HL-60 (cell line): ENCODE data around the gene GYG2.
"Not testable (repeated sequence)": the region's sequence is repeated elsewhere in the genome, so short reads cannot be mapped to it uniquely, and the experiment has no call there.

Experiments used
- DNase-seq, 2 experiments: peaks; one replicate each; pipeline ENCODE4 v3.0.0-alpha.2; 2010 to 2020; ENCODE audit warnings: low read depth in 1 of 2, low spot score in 1 of 2
- H3K27ac ChIP-seq: fragments of 250-450 bp; sonication (Bioruptor Pico); replicated peaks from 2 replicates; pipeline ENCODE4 v1.5.1; 2020; ENCODE audit warnings: mild to moderate bottlenecking, moderate library complexity
- H3K27me3 ChIP-seq: fragments of 250-450 bp; sonication (Bioruptor Pico); 2 replicates; pipeline ENCODE4 v1.5.1; 2021; ENCODE audit warnings: mild to moderate bottlenecking, moderate library complexity; ENCODE audit not compliant: insufficient read depth, poor library complexity, severe bottlenecking
- H3K4me3 ChIP-seq: replicated peaks from 2 replicates; pipeline ENCODE4 v1.5.1; 2011; ENCODE audit warnings: mild to moderate bottlenecking, control low read depth, low read length; ENCODE audit not compliant: insufficient read depth
- CTCF ChIP-seq: IDR thresholded peaks from one replicate; pipeline ENCODE4 v1.5.1; 2011; ENCODE audit warnings: low read length, control low read depth, inconsistent platforms; ENCODE audit not compliant: insufficient read depth
- GABPA ChIP-seq: IDR thresholded peaks from 2 replicates; pipeline ENCODE4 v1.6.1; 2012; ENCODE audit warnings: low read depth
- POLR2AphosphoS5 ChIP-seq: IDR thresholded peaks from 2 replicates; pipeline ENCODE4 v1.6.1; 2012; ENCODE audit warnings: low read depth
- REST ChIP-seq: IDR thresholded peaks from 2 replicates; pipeline ENCODE4 v1.6.1; 2012; ENCODE audit warnings: low read depth; ENCODE audit not compliant: insufficient replicate concordance
- SPI1 ChIP-seq: IDR thresholded peaks from 2 replicates; pipeline ENCODE4 v1.6.1; 2012; ENCODE audit warnings: low read depth, mild to moderate bottlenecking, borderline replicate concordance

GYG2 gene

DNA sequence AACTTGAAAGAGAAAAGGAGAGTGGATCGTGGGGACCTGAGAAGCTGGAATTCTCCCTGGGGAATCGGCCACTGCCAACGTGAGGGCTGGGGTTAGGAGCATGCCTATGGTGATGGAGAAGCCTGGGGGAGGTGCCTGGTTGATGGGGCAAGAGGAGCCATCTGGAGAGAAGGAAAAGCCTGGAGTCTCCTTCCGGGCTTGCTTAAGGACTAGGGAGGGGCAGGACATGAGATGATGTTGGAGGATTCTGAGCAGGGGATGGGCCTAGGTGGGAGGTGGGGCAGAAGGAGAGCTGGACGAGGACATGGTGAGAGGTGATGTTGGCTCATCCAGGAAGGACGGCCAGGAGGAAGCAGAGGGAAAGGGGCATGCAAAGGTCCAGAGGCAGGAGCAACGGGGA is 35.0 kb upstream of the GYG2 start:
- DNase-seq: no peak
- Histone ChIP-seq H3K27me3 (no peaks in the 10 kb centered on the region), H3K27ac (no peak overlapping the region), H3K4me3 (no peak overlapping the region)
- no peak for TF ChIP-seq REST
- TF ChIP-seq GABPA: no peak
- TF ChIP-seq POLR2AphosphoS5: no peak
- no peak for TF ChIP-seq CTCF

DNA sequence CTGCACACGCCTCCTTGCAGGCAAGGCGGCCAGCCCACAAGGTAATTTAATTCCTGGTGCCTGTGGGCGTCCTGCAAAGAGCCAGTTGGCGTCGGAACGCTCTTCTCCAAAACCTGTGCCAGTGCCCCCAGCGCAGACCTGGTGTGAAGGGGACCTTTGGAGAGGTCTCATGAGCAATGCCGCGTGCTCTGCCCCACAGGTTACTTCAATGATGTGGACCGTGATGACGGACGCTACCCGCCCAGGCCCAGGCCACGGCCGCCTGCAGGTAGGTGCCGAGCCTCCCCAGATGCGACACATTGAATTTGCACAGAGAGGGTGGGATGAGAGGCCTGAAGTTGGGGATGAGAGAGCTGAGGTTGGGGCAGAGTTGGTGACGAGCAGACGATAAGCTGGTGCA is 34.4 kb upstream of the GYG2 start:
- DNase-seq: no peak
- H3K27me3 ChIP-seq: no peaks in the 10 kb centered on the region
- H3K4me3 ChIP-seq: no peak overlapping the region
- H3K27ac ChIP-seq: no peak overlapping the region
- TF ChIP-seq POLR2AphosphoS5: no peak

DNA sequence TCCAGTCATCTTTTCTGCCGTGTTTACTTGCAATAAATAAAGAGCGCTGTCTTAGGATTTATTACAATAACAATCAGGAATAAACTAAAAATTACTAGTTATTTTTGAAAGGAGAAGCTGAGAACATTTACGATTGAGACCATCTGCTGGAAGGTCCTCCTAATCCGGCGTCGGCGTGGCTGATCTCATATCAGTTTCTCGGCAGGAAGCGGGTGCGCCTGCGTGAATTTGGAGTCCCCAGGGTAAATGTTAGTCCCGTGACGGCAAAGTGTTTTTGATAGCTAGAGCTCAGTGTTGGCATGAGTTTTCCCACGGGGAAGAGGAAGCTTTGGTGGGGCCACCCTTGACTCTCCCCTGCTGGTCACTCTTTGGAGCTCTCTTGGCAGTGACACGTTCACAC is 31.9 kb upstream of the GYG2 start:
- H3K27me3 ChIP-seq, DNase-seq, H3K4me3 ChIP-seq, H3K27ac ChIP-seq: not testable (repeated sequence)

DNA sequence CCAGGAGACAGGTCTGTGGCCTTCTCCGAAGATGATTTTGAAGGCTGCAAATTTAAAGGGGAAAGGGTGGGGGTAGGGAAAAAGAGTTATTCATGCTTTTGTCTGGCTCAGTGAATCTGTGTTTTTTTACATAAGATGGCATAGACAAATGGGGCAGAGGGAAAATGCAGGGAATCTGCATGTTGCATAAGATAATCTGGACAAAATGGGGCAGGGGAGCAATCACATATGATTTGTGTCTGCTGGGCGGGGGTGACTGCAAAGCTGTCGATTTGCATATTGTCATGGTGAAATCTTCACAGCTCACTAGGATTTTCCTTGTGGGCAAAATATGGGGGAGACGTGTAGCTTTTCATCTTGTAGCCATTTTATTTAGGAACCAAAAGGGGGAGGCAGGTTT is 29.4 kb upstream of the GYG2 start:
- H3K27ac ChIP-seq: no peak overlapping the region
- no peak for TF ChIP-seq GABPA
- TF ChIP-seq CTCF: no peak
- TF ChIP-seq REST: no peak
- no peak for TF ChIP-seq SPI1
- no peak for TF ChIP-seq POLR2AphosphoS5
- DNase-seq: no peak

GRCh38 chrX:2799980-2800379 is 28.8 kb upstream of the GYG2 start:
- not testable (repeated sequence) for H3K27ac ChIP-seq, H3K4me3 ChIP-seq, DNase-seq, H3K27me3 ChIP-seq

More for the DNA sequence above, 29.4 kb upstream of the GYG2 start:
- Histone ChIP-seq H3K4me3 (no peak overlapping the region), H3K27me3 (no peaks in the 10 kb centered on the region)

DNA sequence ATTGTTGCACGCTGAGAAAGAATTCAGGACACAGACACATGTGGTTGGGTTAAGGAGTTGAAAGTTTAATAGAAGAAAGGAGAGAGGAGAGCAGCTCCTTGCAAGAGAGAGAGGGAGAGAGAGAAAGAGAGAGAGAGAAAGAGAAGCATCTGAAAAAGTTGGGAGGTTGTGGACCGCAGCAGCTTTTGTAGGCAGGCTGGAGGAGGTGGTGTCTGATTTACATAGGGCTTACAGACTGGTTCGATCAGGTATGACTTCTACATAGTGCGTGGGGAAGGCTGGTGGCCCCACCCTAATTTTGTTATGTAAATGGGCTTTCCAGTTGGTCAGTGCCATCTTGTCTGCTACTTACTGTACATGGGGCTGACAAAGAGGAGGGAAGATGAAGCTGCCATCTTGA is 27.5 kb upstream of the GYG2 start:
- DNase-seq: no peak
- Histone ChIP-seq H3K27me3 (no peaks in the 10 kb centered on the region), H3K4me3 (no peak overlapping the region), H3K27ac (no peak overlapping the region)
- no peak for TF ChIP-seq REST
- no peak for TF ChIP-seq POLR2AphosphoS5
- no peak for TF ChIP-seq GABPA
- TF ChIP-seq SPI1: no peak
- no peak for TF ChIP-seq CTCF
